HG02973 (cell line): ENCODE measurements around the gene PLLP.

ENCODE experiments used
- ATAC-seq: cut with Tn5 transposase; IDR thresholded peaks from one replicate; pipeline ENCODE4 v1.9.1; 2021; ENCODE audit warnings: moderate library complexity; ENCODE audit not compliant: unreplicated experiment

PLLP gene, protein sequence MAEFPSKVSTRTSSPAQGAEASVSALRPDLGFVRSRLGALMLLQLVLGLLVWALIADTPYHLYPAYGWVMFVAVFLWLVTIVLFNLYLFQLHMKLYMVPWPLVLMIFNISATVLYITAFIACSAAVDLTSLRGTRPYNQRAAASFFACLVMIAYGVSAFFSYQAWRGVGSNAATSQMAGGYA

DNA sequence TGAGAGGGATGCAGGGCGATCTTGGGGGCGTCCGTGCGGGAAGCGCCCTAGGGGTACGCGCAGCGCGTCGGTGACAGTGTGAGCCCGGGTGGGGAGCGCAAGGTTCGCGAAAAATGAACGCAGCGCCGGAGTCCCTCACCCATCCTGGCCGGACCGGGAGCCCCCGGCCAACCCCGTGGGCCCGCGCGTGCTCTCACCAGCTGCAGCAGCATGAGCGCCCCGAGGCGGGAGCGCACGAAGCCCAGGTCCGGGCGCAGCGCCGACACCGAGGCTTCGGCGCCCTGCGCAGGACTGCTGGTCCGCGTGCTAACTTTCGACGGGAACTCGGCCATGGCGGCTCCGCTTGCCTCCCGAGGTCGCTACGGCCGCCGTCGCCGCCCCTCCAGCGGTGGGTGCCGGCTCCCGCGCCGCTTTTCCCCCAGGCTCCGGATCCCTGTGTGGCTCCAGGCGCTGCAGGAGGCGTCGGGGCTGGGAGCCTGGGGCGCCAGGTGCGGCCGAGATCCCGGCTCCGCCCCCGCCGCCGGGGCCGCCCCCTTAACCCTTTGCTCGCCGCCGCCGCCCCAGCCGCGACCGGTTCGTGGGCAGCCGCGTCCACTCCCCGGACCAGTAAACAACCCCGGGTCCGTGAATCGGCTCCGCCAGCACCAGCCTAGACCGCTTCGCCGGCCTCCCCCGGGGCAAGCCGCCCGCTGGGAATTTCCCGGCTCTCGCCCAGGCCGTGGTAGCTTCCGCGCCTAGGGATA is at the start of gene PLLP:
Gene PLLP (minus strand): TSS at position 464 of the 743 bp plus-strand sequence. CDS start 132 bp downstream, at position 332.
- ATAC-seq: no peak

DNA sequence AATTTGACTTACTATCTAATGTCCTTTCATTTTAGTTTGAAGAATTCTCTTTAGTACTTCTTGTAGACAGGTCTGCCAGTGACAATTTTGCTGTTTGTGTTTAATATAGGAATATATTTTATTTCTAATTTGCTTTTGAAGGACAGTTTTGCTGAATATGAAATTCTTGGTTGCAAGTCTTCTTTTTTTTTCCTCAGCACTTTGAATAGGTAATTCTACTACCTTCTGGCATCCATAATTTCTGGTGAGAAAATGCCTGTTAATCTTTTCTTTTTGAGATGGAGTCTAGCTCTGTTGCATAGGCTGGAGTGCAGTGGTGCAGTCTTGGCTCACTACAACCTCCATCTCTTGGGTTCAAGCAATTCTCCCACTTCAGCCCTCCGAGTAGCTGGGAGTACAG is 48.9 kb upstream of the PLLP start:
- no peak for ATAC-seq

DNA sequence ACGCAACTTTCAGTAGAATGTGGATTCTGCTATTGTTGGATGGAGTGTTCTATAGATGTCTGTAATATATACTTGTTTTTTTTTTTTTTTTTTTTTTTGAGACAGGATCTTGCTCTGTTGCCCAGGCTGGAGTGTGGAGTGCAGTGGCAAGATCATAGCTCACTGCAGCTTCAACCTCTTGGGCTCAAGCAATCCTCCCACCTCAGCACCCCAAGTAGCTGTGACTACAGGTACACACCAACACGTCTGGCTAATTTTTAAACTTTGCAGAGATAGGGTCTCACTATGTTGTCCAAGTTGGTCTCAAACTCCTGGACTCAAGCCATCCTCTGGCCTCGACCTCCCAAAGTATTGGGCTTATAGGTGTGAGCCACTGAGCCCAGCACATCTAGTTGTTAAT is 46.9 kb upstream of the PLLP start:
- ATAC-seq: no peak

DNA sequence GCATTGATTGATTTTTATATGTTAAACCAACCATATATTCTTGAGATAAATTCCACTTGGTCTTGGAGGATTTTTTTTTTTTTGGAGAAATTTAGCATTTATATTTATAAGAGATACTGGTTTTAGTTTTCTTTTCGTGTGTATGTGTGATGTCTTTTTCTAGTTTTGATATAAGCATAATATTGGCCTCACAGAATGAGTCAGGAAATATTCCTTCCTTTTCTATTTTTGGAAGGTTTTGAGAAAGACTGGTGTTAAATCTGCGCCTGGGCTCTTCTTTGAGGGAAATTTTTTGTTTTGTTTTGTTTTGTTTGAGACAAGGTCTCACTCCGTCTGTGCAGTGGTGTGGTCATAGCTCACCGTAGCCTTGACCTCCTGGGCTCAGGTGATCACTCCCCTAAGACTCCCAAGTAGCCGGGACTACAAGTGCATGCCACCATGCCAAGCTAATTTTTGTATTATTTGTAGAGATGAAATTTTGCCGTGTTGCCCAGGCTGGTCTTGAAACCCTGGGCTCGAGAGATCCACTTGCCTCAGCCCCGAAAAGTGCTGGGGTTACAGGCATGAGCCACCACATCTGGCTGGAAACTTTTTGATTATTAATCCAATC is 45.4 kb upstream of the PLLP start:
- ATAC-seq: no peak

DNA sequence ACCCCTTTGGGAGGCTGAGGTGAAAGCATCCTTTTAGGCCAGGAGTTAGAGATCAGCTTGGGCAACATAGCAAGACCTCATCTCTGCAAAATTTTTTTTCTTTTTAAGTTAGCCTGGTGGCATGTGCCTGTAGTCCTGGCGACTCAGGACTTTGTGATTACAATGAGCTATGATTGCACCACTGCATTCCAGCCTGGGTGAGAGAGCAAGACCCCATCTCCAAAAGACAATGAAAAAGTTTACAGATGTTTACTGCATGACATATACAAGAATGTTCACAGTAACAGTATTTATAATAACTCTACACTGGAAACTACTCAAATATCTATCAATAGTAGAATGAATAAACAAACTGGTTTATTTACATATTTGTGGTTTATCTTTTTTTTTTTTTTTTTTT is 41.0 kb upstream of the PLLP start:
- no peak for ATAC-seq

DNA sequence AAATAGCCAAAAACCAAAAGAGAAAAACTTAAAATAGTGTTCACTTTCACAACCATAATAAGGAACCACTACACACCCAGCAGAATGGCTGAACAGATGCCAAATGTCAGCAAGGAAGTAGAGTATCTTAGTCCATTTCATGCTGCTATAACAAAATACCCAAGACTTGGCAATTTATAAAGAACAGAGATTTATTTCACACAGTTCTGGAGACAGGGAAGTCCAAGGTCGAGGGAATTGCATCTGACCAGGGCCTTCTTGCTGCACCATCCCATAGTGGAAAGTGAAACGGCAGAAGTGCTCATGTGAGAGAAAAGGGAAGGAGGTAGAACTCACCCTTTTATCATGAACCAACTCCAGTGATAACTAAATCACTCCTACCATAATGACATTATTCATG is 40.3 kb upstream of the PLLP start:
- ATAC-seq: no peak

DNA sequence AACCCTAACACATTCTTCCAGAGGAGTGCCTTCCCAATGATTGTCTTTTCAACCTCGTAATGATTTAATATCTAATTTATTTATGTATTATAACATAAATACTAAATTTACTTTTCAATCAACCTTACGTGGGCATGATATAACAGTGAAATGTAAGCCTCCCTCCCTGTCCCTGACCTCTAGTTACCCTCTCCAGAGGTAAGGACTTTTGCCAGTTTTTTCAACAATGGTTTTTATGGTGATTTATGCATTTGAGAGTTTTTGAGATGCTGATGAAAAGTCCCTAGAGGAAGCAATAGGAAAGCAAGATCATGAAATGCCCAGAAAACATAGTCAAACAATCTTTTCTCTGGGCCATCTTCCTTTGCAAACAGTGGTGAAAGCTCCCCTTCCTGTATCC is 35.2 kb upstream of the PLLP start:
- no peak for ATAC-seq

DNA sequence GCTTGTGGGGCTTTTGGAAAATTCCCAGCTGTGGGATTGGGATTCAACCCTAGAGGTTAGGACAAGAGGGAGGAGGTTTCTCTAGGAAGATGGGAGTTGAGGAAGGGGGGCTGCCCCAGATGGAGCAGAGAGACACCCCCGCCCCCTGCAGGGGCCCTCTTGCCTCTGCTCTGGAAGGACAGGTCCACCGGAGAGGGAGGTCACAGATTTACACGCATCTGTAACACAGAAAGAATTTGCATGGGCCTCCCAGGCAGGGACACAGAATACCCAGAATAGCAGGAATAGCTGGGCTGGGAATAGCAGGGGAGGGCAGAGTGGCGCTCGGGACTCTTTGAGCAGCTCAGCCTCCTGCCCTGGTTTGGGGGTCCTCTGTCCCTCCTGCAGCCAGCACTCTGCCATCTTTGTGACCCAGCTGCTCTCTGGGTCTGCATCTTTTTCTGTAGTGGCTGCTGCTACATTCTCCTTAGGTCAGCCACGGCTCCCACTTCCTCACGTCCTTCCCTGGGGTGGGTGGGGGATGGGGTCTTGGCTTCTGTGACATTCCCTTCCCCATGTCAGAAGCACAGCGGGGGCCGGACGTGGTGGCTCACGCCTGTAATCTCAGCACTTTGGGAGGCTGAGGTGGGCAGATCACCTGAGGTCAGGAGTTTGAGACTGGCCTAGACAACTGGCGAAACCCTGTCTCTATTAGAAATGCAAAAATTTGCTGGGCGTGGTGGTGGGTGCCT is 33.9 kb upstream of the PLLP start:
- no peak for ATAC-seq

DNA sequence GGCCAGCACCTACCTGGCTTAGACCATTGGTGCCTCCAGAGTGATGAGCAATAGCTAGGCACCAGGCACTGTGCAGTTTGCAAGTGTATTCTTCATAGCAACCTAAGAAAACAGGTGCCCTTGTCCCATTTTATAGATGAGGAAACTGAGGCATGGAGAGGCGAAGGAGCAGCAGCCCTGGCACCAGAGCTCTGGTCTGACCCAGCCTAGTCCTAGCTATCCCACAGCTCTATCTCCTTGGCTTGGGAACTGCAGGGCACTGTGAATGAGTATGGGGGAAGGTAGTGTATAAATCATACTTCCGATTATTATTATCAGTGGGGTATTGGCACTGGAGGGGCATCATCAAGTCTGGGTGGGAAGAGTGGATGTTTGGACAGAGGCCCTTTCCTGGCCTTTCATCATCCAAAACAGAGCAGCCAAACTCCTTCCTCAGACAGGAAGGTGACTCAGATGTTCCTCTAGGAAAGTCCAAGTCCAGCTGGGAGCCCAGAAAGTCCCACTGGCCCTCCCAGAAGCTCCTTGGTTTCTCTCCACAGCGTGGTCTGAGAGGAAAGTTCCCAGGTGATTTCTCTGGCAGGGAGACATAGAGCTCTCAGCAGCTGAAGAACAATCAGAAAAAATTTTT is 32.0 kb upstream of the PLLP start:
- ATAC-seq: no peak

DNA sequence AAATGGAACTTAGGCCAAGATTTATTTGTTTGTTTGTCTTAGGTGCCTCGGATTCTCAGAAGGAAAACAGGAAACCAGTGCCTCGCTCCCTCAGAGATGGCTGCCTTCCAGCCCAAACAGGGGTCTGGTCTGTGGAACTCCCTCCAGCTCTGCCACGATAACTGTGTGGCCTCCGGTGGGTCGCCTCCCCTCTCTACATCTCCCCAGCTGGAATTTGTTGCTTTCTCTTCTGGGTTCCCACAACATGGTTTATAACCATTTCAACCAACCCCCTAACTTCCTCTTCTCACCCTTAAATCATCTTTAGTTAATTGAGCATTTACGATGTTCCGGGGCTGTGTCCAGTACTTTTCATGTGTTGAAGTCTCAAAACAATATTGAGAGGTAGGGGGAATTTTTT is 30.9 kb upstream of the PLLP start:
- ATAC-seq: no peak

DNA sequence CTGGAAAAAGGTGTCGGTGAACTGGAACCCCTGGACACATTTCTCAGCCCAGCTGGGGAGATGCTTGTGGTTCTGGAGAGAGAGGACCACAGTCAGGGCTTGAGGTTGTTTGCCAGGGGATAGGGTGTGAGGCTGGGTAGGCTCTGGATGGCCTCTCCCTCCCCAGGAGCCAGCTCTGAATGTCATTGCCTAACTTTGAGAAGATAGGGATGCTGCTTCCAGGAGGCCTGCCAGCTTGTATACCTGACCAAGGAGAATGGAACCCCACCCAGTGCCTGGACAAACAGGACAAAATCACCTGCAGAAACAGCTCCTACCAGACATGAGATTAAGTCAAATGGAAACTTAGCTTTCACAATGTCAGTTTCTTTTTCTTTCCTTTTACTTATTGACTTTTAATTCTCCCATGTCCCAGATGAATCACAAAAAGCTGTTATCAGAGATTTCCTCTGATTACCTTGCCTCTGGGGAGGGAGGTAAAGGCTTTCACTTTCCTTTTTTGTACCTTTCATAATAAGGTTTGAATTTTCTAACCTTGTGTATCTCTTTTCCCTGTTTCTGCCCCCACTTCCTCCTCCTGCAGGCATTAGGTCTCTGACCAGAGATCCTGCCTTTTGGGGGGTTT is 29.8 kb upstream of the PLLP start:
- no peak for ATAC-seq

DNA sequence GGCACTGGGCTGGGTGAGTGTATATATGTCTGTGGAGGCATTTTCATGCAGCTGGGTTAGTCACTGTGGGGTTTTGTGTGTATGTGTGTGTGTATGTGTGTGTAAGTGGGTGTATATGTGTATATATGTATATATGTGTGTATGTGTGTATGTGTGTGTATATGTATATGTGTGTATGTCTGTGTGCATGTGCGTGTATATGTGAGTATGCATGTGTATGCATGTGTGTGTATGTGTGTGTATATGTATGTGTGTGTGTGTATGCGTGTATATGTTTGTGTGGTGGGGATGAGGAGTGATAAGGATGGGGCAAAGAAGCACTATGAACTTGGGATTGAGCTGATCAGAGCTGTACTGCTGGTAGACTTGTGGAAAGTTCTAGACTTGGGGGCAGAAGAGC is 29.0 kb upstream of the PLLP start:
- no peak for ATAC-seq

DNA sequence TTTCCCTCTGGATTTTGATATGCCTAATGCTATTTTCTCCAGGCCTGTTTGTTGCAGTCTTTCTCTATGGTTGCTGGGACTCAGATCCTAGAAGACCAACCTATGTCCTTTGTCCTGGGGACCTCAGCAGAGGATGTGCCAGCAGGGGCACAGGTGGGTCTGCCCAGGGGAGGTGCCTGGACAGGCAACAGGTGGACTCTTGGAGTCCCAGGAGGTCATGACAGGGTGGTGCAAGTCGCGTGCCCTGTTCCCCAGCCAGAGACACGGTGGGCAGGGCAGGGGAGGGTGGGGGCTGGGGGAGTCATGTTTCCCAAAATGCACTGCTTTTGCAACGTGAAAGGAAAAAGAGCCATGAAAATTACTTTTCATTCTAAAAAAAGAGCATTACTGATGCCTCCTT is 26.3 kb upstream of the PLLP start:
- no peak for ATAC-seq

DNA sequence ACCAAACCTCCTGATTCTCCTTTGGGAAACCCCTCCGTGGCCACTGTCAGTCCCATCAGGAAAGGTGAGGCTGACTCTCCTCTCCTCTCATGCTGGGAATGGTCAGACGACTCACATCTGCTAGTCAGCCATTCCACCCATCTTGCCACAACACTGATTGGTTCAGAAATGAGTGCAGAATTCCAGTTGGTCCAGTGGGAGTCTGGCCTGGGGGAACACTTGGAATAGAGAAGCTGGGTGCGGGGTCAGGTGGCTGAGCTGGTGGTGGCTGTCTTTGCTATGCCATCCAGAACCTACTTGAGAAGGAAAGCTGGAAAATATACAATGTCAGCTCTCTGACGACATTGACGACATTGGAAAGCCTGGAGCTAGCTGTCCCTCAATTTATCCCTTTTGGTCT is 23.6 kb upstream of the PLLP start:
- no peak for ATAC-seq

DNA sequence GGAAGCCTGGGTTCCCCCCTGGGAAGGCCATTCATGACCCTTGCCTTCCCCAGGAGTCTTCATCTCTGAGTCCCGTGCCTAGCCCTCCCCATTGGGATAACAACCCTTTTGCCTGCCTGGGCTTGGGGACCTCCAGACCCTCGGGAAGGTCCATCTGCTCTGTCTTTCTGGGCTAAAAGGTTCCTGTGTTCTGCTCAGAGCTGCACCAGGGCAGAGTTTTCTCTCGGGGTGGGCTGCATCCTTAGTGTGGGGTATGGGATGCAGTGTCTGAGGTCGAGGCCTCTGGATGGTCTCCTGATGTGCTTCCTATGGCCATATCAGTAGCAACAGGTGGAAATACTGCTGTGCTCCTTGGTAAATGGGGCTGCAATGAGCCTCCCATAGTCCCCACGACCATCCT is 22.9 kb upstream of the PLLP start:
- no peak for ATAC-seq

DNA sequence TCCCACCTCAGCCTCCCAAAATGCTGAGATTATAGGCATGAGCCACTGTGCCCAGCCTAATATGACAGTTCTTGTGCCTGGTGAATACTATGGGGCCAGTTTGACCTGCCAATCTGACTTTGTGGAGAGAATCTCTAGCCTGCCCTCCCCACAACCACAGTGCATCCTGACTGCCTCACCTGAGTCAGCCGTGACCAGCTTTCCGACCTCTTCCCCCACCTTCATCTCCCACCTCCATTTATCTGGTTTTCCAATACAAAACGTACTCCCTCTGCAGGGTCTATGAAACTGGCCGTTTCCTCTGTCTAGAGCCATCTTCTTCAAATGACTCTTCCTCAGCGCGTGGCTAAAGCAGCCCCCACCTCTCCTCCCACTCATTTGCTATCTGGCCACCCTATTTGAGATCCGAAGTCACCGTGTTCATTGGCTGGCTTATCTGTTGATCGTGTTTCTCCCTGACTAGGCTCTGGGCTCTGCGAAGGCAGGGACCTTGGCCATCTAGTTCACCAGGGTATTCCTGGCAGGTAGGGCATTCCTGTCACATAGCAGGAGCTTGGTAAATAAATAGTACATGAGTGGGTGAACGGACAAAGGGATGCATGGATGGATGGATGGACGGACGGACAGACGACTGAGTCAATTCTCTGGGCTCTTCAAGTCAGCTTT is 22.3 kb upstream of the PLLP start:
- no peak for ATAC-seq

DNA sequence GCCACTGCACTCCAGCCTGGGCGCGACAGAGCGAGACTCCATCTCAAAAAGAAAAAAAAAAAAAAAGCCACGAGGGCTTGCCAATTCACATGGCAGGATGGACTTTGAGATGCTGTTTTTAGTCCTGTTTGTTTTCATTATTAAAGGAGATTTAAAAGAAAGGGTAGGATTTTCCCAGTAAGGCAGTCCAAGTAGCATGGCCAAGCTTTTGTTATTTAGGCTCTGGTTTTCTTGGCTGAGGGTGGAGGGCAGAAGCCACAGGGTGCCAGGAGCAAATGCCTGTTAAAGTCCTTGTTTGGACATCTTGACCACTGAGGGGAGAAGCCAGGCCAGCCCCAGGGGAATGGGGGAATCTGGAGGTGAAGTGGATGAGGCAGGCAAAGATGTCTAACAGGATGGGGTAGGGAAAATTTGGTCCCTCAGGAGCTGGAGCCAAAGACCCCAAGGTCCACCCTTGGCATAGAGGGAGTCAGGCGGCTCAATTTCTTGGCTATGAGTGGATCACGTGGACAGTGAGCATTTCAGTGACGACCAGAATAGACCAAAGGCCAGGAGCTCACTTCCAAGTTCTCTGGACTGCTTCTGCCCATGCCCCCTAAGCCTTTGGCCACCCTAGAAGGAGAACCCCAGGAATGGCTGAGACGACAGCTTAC is 20.8 kb upstream of the PLLP start:
- no peak for ATAC-seq

DNA sequence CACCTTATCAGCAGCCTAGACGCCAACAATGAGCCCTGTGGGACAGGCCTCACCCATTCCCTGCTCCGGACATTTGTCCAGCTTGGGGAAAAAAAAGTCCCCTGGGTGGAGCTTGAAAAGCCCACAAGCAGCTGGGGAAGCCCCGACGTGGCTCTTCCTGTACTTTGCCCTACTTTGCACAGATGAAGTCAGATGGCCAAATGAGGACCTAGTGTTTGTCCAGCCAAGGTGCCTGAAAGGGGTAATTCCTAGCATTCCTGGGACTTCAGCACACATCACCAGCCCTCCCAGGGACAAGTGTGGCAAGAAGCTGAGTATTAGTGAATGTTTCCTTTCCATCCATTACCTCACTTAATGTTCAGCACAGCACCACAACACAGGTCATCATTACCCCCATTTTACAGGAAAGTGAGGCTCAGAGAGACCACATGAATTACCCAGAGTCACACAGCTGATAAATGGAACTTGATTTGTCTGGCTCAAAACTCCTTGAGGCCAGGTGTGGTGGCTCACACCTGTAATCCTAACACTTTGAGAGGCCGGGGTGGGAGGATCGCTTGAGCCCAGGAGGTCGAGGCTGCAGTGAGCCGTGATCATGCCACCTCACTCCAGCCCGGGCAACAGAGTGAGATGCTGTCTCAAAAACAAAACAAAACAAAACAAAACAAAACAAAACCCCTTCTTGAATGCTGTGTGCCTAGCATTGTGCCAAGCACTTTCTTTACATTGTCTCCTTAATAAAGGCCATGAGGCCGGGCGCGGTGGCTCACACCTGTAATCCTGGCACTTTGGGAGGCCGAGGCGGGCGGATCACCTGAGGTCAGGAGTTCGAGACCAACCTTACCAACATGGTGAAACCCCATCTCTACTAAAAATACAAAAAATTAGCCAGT is 19.9 kb upstream of the PLLP start:
- no peak for ATAC-seq

DNA sequence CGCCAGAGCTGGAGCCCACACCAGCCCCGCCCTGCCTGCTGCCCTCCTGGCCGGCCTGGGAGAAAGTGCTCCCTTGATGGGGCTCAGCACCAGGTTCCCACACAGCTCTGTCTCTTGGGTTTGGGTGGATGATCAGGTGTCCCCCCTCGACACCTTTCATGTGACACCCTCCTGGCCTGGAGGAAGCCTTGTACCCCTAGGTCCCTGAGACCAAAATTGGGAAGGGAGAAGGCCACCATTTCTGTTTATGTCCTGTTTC is 19.4 kb upstream of the PLLP start:
- ATAC-seq: no peak
